ENCODE data around the gene CDON. TPM values are rescaled to one million over a fixed set of nuclear protein-coding genes. Genes with fewer than 3 reads are reported as not detected.

CDON gene
- total and polyA plus RNA-seq, 2 of the 13 experiments (the other 11 are each of a cell fraction or from before 2014, with no cell fraction given), result 9.6 to 12.8 TPM

DNA sequence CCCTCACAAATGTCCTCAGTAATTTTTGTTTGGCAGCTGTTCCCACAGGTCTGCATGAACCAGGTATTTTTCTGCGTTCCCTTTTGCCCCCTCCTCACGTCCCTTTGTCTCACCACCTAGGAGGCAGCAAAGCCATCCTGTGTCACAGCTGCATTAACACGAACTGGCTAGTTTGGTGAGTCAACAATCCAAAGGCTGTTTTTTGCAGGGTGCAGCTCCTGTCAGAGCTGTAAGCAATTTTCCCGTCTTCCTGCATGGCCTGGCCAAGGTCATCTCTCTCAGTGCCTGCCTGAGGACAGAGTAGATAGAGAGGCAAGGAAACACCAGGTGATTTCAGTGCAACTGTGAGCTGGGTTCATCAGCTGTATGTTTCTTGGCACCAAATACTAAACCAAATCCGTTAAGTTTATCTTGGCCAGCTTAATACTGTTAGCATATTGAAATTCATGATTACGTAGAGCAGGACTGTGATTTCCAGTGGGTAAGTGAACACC is 137.4 kb downstream of the CDON start (continued):
- TF ChIP-seq ZNF558 (CRISPR knock-in tag; IDR thresholded peaks at IDR 0.05; ENCODE audit: borderline replicate concordance), result no peak
- TF ChIP-seq ZNF10 (CRISPR knock-in tag; IDR thresholded peaks at IDR 0.05; ENCODE audit: borderline replicate concordance, low read depth), result no peak
- 0 out of 2 replicates have a peak, but pooled peaks have one; percentile 37 for TF ChIP-seq JUND (CRISPR knock-in tag; IDR thresholded peaks at IDR 0.05)
- TF ChIP-seq ZNF83 (CRISPR knock-in tag; IDR thresholded peaks at IDR 0.05; ENCODE audit: borderline replicate concordance), result no peak
- TF ChIP-seq TAF15 (IDR thresholded peaks at IDR 0.05; ENCODE audit: low read depth, low read length, poor library complexity, severe bottlenecking), result no peak
- TF ChIP-seq ZNF44 (CRISPR knock-in tag; IDR thresholded peaks at IDR 0.05), result 0 out of 2 replicates have a peak, but pooled peaks have one; percentile 81
- peak; percentile 28; the same call in 1 of the 2 replicates for TF ChIP-seq RXRA (CRISPR knock-in tag; IDR thresholded peaks at IDR 0.05)
- TF ChIP-seq, protein P1, sequence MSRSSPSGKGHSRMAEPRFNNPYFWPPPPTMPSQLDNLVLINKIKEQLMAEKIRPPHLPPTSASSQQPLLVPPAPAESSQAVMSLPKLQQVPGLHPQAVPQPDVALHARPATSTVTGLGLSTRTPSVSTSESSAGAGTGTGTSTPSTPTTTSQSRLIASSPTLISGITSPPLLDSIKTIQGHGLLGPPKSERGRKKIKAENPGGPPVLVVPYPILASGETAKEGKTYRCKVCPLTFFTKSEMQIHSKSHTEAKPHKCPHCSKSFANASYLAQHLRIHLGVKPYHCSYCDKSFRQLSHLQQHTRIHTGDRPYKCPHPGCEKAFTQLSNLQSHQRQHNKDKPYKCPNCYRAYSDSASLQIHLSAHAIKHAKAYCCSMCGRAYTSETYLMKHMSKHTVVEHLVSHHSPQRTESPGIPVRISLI (CRISPR knock-in tag; IDR thresholded peaks at IDR 0.05; ENCODE audit: borderline replicate concordance), result peak; percentile 76; the same call in 1 of the 2 replicates
- TF ChIP-seq TRIM24 (CRISPR knock-in tag; IDR thresholded peaks at IDR 0.05), result no peak
- TF ChIP-seq MAFK (conservative IDR thresholded peaks at IDR 0.05 in 1 of 2, IDR thresholded peaks at IDR 0.05 in 1 of 2; ENCODE audit: low read length in 2 of 2), result no peak
- TF ChIP-seq, protein P2, sequence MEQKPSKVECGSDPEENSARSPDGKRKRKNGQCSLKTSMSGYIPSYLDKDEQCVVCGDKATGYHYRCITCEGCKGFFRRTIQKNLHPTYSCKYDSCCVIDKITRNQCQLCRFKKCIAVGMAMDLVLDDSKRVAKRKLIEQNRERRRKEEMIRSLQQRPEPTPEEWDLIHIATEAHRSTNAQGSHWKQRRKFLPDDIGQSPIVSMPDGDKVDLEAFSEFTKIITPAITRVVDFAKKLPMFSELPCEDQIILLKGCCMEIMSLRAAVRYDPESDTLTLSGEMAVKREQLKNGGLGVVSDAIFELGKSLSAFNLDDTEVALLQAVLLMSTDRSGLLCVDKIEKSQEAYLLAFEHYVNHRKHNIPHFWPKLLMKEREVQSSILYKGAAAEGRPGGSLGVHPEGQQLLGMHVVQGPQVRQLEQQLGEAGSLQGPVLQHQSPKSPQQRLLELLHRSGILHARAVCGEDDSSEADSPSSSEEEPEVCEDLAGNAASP (CRISPR knock-in tag; IDR thresholded peaks at IDR 0.05; ENCODE audit: borderline replicate concordance), result peak; percentile 65; the same call in 1 of the 2 replicates
- 0 out of 2 replicates have a peak, but pooled peaks have one; percentile 42 for TF ChIP-seq ZFX (CRISPR knock-in tag; IDR thresholded peaks at IDR 0.05; ENCODE audit: low read depth)
- TF ChIP-seq ATF7 (IDR thresholded peaks at IDR 0.05), result no peak
- TF ChIP-seq ATF7 (CRISPR knock-in tag; IDR thresholded peaks at IDR 0.05), result no peak
- 0 out of 2 replicates have a peak, but pooled peaks have one; percentile 27 for TF ChIP-seq ZNF350 (CRISPR knock-in tag; IDR thresholded peaks at IDR 0.05; ENCODE audit: borderline replicate concordance, low read depth)
- TF ChIP-seq ZNF790 (CRISPR knock-in tag; IDR thresholded peaks at IDR 0.05; ENCODE audit: borderline replicate concordance), result no peak
- TF ChIP-seq ATF1 (CRISPR knock-in tag; IDR thresholded peaks at IDR 0.05), result no peak
- no peak for TF ChIP-seq NR2F2 (IDR thresholded peaks at IDR 0.05; ENCODE audit: borderline replicate concordance, low read depth)
- TF ChIP-seq, protein P3, sequence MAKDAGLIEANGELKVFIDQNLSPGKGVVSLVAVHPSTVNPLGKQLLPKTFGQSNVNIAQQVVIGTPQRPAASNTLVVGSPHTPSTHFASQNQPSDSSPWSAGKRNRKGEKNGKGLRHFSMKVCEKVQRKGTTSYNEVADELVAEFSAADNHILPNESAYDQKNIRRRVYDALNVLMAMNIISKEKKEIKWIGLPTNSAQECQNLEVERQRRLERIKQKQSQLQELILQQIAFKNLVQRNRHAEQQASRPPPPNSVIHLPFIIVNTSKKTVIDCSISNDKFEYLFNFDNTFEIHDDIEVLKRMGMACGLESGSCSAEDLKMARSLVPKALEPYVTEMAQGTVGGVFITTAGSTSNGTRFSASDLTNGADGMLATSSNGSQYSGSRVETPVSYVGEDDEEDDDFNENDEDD (CRISPR knock-in tag; IDR thresholded peaks at IDR 0.05; ENCODE audit: borderline replicate concordance), result no peak
- peak; percentile 70 for TF ChIP-seq HNF4A (CRISPR knock-in tag; IDR thresholded peaks at IDR 0.05)
- TF ChIP-seq ETV5 (CRISPR knock-in tag; IDR thresholded peaks at IDR 0.05; ENCODE audit: borderline replicate concordance), result peak; percentile 60; the same call in 1 of the 2 replicates
- 0 out of 2 replicates have a peak, but pooled peaks have one; percentile 71 for TF ChIP-seq RFXANK (CRISPR knock-in tag; IDR thresholded peaks at IDR 0.05)
- no peak for TF ChIP-seq ZNF552 (CRISPR knock-in tag; IDR thresholded peaks at IDR 0.05; ENCODE audit: borderline replicate concordance)
- TF ChIP-seq, protein P4, sequence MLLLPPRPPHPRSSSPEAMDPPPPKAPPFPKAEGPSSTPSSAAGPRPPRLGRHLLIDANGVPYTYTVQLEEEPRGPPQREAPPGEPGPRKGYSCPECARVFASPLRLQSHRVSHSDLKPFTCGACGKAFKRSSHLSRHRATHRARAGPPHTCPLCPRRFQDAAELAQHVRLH (CRISPR knock-in tag; IDR thresholded peaks at IDR 0.05; ENCODE audit: borderline replicate concordance, low read depth), result peak; percentile 44; the same call in 1 of the 2 replicates
- TF ChIP-seq XBP1 (CRISPR knock-in tag; IDR thresholded peaks at IDR 0.05), result no peak
- TF ChIP-seq, protein P5, sequence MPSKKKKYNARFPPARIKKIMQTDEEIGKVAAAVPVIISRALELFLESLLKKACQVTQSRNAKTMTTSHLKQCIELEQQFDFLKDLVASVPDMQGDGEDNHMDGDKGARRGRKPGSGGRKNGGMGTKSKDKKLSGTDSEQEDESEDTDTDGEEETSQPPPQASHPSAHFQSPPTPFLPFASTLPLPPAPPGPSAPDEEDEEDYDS (CRISPR knock-in tag; IDR thresholded peaks at IDR 0.05), result peak; percentile 58; the same call in 1 of the 2 replicates

Measured in HepG2 (cell line).